GM19238 (cell line): ENCODE data around the gene COG5.
"Not testable (repeated sequence)": the region's sequence is repeated elsewhere in the genome, so short reads cannot be mapped to it uniquely, and the experiment has no call there.

Experiments
- DNase-seq: peaks from one replicate; pipeline ENCODE4 v3.0.0; 2011; ENCODE audit warnings: low spot score; ENCODE audit not compliant: insufficient read length

Gene COG5

GRCh38 chr7:107162475-107162874, 401.2 kb downstream of the COG5 start:
- no peak for DNase-seq

- DNase-seq: no peak
Observed at GRCh38 chr7:107161415-107161814, 402.3 kb downstream of the COG5 start.

- no peak for DNase-seq
Observed at GRCh38 chr7:107160389-107160788, 403.3 kb downstream of the COG5 start.

- no peak for DNase-seq
Observed at GRCh38 chr7:107158028-107158427, 405.7 kb downstream of the COG5 start.

GRCh38 chr7:107157091-107157490, 406.6 kb downstream of the COG5 start:
- no peak for DNase-seq

GRCh38 chr7:107155726-107156125, 408.0 kb downstream of the COG5 start:
- not testable (repeated sequence) for DNase-seq

- DNase-seq: no peak
Observed at GRCh38 chr7:107154826-107155225, 408.9 kb downstream of the COG5 start.

- DNase-seq: no peak
Observed at GRCh38 chr7:107152011-107152410, 411.7 kb downstream of the COG5 start.
